Transverse colon (tissue), 4 donors: ENCODE measurements around the gene RBM47. TPM values are rescaled to one million over a fixed set of nuclear protein-coding genes. Genes with fewer than 3 reads are reported as not detected.
"Not testable (repeated sequence)": the region's sequence is repeated elsewhere in the genome, so short reads cannot be mapped to it uniquely, and the experiment has no call there.

ENCODE experiments used
- DNase-seq: peaks from one replicate; pipeline ENCODE4 v3.0.0-alpha.2; 2019
- H3K27ac ChIP-seq, 4 donors: fragments of 200-600 bp; sonication (generic); 2 replicates each; pipeline ENCODE4 v1.5.1; 2016 to 2018; ENCODE audit warnings: inconsistent platforms in 4 of 4
- H3K27me3 ChIP-seq: fragments of 200-600 bp; sonication (generic); 2 replicates; pipeline ENCODE4 v1.5.1; 2017; ENCODE audit warnings: inconsistent platforms
- H3K36me3 ChIP-seq, 4 donors: fragments of 200-600 bp; sonication (generic); 2 replicates each; pipeline ENCODE4 v1.5.1; 2017 to 2019; ENCODE audit warnings: inconsistent platforms in 4 of 4
- H3K4me1 ChIP-seq, 4 donors: fragments of 200-600 bp; sonication (generic); 2 replicates each; pipeline ENCODE4 v1.5.1; 2017 to 2020; ENCODE audit warnings: inconsistent platforms in 4 of 4
- H3K4me3 ChIP-seq, 4 donors: fragments of 200-600 bp; sonication (generic); 1 replicate in 1 of 4; 2 replicates in 3 of 4; pipeline versions ENCODE4 v1.5.1 to v1.6.1; 2017 to 2019; ENCODE audit warnings: inconsistent platforms in 4 of 4
- H3K9me3 ChIP-seq, 2 donors: fragments of 200-600 bp; sonication (generic); 2 replicates each; pipeline ENCODE4 v1.5.1; 2017 to 2019; ENCODE audit warnings: inconsistent platforms in 2 of 2
- CTCF ChIP-seq, 5 experiments: fragments of 200-600 bp in 3 of 5; fragments of 450-650 bp in 2 of 5; sonication (generic) in 3 of 5; IDR thresholded peaks; 1 replicate in 2 of 5; 2 replicates in 3 of 5; pipeline ENCODE4 v1.5.1; 2016 to 2017; ENCODE audit warnings: antibody characterized with exemption in 5 of 5, inconsistent platforms in 3 of 5, mild to moderate bottlenecking in 2 of 5, moderate library complexity in 1 of 5
- EP300 ChIP-seq: sonication (generic); formaldehyde crosslinking; IDR thresholded peaks from one replicate; pipeline ENCODE4 v1.6.1; 2017; ENCODE audit warnings: antibody characterized with exemption, low read depth
- POLR2A ChIP-seq: fragments of 450-650 bp; IDR thresholded peaks from one replicate; pipeline ENCODE4 v1.6.1; 2016; ENCODE audit warnings: antibody characterized with exemption, mild to moderate bottlenecking, moderate library complexity
- POLR2AphosphoS5 ChIP-seq, 3 donors: sonication (generic); formaldehyde crosslinking; IDR thresholded peaks; one replicate each; pipeline ENCODE4 v1.6.1; 2016; ENCODE audit warnings: antibody characterized with exemption in 3 of 3
- WGBS, 2 donors: methylation state at CpG; one replicate each; pipeline ENCODE4 v1.1.5; 2018; ENCODE audit warnings: low coverage in 1 of 2; 5-methylcytosine and 5-hydroxymethylcytosine counted together
- in situ Hi-C, 4 donors: fragments of 200-750 bp; cut with MboI; loops; one replicate each; pipeline versions ENCODE4 v1.15.0 to v1.15.1; 2017; ENCODE audit warnings: low sequenced_read_pairs in 3 of 4, low pct_ligation_motif_present in 1 of 4, low pct_unique_long_range_greater_than_20kb in 1 of 4
- intact Hi-C: fragments of 100-400 bp; cut with DNase I; formaldehyde crosslinking; loops from one replicate; pipeline ENCODE4 v1.15.1; 2023; ENCODE audit warnings: low total_unique reads
- total RNA-seq, 4 donors: library from RNA; depleted of rRNA; stranded (reverse); fragments of >200 nt; gene quantifications; one replicate each; pipeline ENCODE4 v1.1.0, GENCODE V29; 2016

RBM47 gene
- total RNA-seq, 4 donors from 2014 or later, result 273 to 667 (median 572) TPM

- intact Hi-C loops (no loop called here), in situ Hi-C loops (no loop called here)
- no peak for DNase-seq
- Histone ChIP-seq H3K4me1 (peaks cover 5 to 24% (median 8%) of the 10 kb centered on the region in 4 donors), H3K9me3 (no peaks in the 10 kb centered on the region), H3K27me3 (no peaks in the 10 kb centered on the region), H3K27ac (peak overlapping the region; percentile 26 to 59 (median 32)), H3K4me3 (no peak overlapping the region), H3K36me3 (no peaks in the 10 kb centered on the region)
- 84 to 93% methylated on average over 10 to 15 of the region's 15 CpGs for WGBS, 2 donors
- TF ChIP-seq CTCF (IDR thresholded peaks at IDR 0.05) (no peak), POLR2A (no peak), EP300 (no peak), POLR2AphosphoS5 (IDR thresholded peaks at IDR 0.05) (no peak)
These were observed 74.3 kb downstream of the RBM47 start for GRCh38 chr4:40555176-40555900.

GRCh38 chr4:40554641-40555040, 75.0 kb downstream of the RBM47 start:
- peak overlapping the region; percentile 26 to 59 (median 32) for H3K27ac ChIP-seq
- H3K4me3 ChIP-seq, in situ Hi-C loops, H3K9me3 ChIP-seq, H3K36me3 ChIP-seq, H3K27me3 ChIP-seq, intact Hi-C loops, DNase-seq: not testable (repeated sequence)
- peaks cover 5 to 28% (median 15%) of the 10 kb centered on the region in 4 donors for H3K4me1 ChIP-seq
- WGBS, 2 donors, result 80 to 81% methylated on average over 4 to 12 of the region's 12 CpGs

- H3K4me3 ChIP-seq, result no peak overlapping the region
- no peaks in the 10 kb centered on the region for H3K9me3 ChIP-seq
- peaks cover 11 to 35% (median 19%) of the 10 kb centered on the region in 4 donors for H3K4me1 ChIP-seq
- 41 to 77% methylated on average over 3 to 10 of the region's 10 CpGs for WGBS, 2 donors
- peak overlapping the region in 3 of 4 donors; percentile 30 to 73 (median 33) for H3K27ac ChIP-seq
- TF ChIP-seq EP300 (no peak), POLR2A (peak; percentile 39), POLR2AphosphoS5 (IDR thresholded peaks at IDR 0.05) (peak in 2 of 3 donors; percentile 23 to 62), CTCF (IDR thresholded peaks at IDR 0.05) (no peak)
- intact Hi-C loops, result no loop called here
- in situ Hi-C loops, result no loop called here
- no peaks in the 10 kb centered on the region for H3K36me3 ChIP-seq
- H3K27me3 ChIP-seq, result no peaks in the 10 kb centered on the region
- DNase-seq, result no peak
These were observed 75.7 kb downstream of the RBM47 start for GRCh38 chr4:40553995-40554394.

DNA sequence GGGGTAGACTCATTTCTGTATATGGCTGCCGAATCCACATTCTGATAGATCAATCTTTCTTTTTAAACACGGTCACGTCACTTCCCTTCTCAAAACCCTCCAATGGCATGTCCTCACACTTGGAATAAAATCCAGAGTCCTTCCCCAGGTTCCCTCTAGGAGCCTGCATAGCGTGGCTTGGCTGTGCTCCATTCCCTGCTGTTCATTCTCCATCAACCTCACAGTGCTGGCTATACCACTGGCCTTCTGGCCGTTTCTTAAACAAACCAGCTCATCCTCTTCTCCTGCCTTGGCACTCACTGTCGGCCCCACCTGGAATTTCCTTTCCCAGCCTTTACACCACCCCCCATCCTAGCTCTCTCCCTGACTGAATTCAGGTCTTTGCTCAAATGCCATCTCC, 77.1 kb downstream of the RBM47 start:
- intact Hi-C loops (no loop called here), in situ Hi-C loops (no loop called here)
- TF ChIP-seq EP300 (no peak), POLR2AphosphoS5 (IDR thresholded peaks at IDR 0.05) (no peak), CTCF (IDR thresholded peaks at IDR 0.05) (no peak), POLR2A (no peak)
- no peaks in the 10 kb centered on the region for H3K36me3 ChIP-seq
- H3K4me1 ChIP-seq, result peaks cover 21 to 49% (median 28%) of the 10 kb centered on the region in 4 donors
- whole genome bisulfite sequencing, 2 donors, result 61 to 79% methylated on average over 6 of the region's 6 CpGs
- H3K9me3 ChIP-seq, result no peaks in the 10 kb centered on the region
- H3K27ac ChIP-seq, result peak overlapping the region in 1 of 4 donors; percentile 73
- no peak for DNase-seq
- no peaks in the 10 kb centered on the region for H3K27me3 ChIP-seq
- H3K4me3 ChIP-seq, result no peak overlapping the region

DNA sequence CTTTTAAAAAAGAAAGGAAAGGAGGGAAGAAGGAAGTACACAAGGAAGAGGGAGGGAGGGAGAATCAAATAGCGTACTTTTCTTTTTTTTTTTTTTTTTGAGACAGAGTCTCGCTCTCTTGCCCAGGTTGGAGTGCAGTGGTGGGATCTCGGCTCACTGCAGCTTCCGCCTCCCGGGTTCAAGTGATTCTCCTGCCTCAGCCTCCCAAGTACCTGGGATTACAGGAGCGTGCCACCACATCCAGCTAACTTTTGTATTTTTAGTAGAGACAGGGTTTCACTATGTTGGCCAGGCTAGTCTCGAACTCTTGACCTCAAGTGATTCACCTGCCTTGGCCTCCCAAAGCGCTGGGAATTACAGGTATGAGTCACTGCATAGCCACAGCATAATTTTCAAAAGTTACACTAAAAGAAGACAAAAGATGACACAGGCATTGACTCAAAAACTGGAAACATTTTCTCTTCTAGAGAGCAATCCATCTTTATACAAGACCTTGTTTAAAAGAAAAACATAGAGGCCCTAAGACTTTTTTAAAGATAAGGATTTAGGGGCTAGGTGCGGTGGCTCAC, 78.0 kb downstream of the RBM47 start:
- H3K27me3 ChIP-seq, DNase-seq, H3K36me3 ChIP-seq, intact Hi-C loops, H3K9me3 ChIP-seq, in situ Hi-C loops: not testable (repeated sequence)
- Histone ChIP-seq H3K4me1 (peaks cover 23 to 58% (median 36%) of the 10 kb centered on the region in 4 donors), H3K4me3 (peak overlapping the region in 3 of 4 donors; percentile 6 to 35 (median 20)), H3K27ac (peak overlapping the region; percentile 73 to 88 (median 78))
- 71 to 73% methylated on average over 8 to 9 of the region's 9 CpGs for WGBS, 2 donors
